NB4 (cell line): ENCODE data around the gene DNAH9.

Experiments used
- DNase-seq: peaks from one replicate; pipeline ENCODE4 v3.0.0; 2010; ENCODE audit warnings: low read depth
- H3K4me3 ChIP-seq: one replicate; pipeline ENCODE4 v1.5.1; 2011; ENCODE audit warnings: mild to moderate bottlenecking, low read depth, low read length, moderate library complexity
- CTCF ChIP-seq: IDR thresholded peaks from one replicate; pipeline ENCODE4 v1.5.1; 2012; ENCODE audit warnings: low read depth, low read length
- MAX ChIP-seq: IDR thresholded peaks from 2 replicates; pipeline ENCODE4 v1.6.1; 2011; ENCODE audit warnings: low read depth, low read length
- MYC ChIP-seq: IDR thresholded peaks from 2 replicates; pipeline ENCODE4 v1.6.1; 2011; ENCODE audit warnings: low read depth, low read length
- POLR2A ChIP-seq: IDR thresholded peaks from 2 replicates; pipeline ENCODE4 v1.6.1; 2011; ENCODE audit warnings: mild to moderate bottlenecking; ENCODE audit not compliant: insufficient read length; ENCODE audit errors: extremely low read depth

Gene DNAH9

GRCh38 chr17:11671126-11671525 lies 72.9 kb downstream of the DNAH9 start:
- TF ChIP-seq MAX: no peak
- TF ChIP-seq POLR2A: no peak
- TF ChIP-seq CTCF: no peak
- no peak for TF ChIP-seq MYC
- no peak overlapping the region for H3K4me3 ChIP-seq

DNA sequence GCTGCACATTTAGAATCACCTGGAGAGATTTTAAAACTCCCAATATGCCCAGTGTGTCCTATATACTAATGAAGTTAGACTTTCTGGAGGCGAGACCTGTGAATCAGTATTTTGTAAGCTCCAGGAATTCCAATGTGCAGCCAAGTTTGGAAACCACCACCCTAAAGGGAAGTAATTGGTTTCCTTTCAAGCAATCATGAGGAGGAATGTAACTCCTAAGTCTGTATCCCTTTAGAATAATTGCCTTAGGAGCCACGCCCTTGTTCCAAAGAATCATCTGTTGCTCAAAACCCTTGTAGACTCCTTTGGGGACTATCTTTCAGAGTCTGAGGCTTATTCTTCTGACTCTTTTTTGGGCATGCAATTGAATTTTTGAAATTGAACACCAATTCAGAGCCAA lies 84.4 kb downstream of the DNAH9 start:
- no peak for DNase-seq
- H3K4me3 ChIP-seq: no peak overlapping the region
- TF ChIP-seq CTCF: no peak
- no peak for TF ChIP-seq MYC
- TF ChIP-seq POLR2A: no peak
- TF ChIP-seq MAX: no peak

More at GRCh38 chr17:11671126-11671525, 72.9 kb downstream of the DNAH9 start:
- DNase-seq: peak; percentile 5

GRCh38 chr17:11690681-11691080 lies 92.4 kb downstream of the DNAH9 start:
- TF ChIP-seq POLR2A (no peak), CTCF (no peak), MYC (no peak), MAX (no peak)
- no peak overlapping the region for H3K4me3 ChIP-seq
- no peak for DNase-seq

- no peak for TF ChIP-seq POLR2A
- DNase-seq: no peak
- H3K4me3 ChIP-seq: no peak overlapping the region
These were observed 94.4 kb downstream of the DNAH9 start for GRCh38 chr17:11692688-11693087.

DNA sequence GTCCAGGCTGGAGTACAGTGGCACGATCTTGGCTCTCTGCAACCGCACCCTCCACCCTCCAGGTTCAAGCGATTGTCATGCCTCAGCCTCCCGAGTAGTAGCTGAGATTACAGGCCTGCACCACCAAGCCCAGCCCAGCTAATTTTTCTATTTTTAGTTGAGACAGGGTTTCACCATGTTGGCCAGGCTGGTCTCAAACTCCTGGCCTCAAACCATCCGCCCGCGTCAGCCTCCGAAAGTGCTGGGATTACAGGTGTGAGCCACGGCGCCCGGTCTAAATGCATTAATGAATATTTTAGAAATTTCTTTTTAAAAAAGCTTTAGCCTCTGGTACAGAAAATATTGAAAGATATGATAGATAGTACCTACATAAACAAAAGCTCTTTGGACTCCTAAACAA lies 95.0 kb downstream of the DNAH9 start:
- DNase-seq: no peak
- TF ChIP-seq POLR2A: no peak
- TF ChIP-seq MAX: no peak
- TF ChIP-seq MYC: no peak
- no peak for TF ChIP-seq CTCF
- no peak overlapping the region for H3K4me3 ChIP-seq

DNA sequence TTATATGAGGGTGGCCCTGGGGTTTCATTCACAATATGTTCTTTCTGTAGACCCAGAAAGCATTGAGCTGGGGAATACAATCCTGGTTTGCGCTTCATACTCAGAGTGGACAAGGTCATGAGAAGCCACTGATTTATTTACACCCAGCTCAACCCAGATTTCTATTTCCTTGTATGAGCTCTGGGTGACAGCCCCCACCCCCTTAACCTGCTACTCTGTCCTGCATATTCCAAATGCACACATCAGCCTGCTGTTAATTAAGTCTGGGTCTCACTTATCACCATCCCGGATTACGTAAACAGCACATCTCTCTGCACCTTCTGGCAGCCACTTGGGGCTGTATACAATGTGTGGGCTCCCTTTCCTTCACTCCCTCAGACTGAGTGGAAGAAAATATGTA lies 102.4 kb downstream of the DNAH9 start:
- H3K4me3 ChIP-seq: no peak overlapping the region
- no peak for DNase-seq
- TF ChIP-seq POLR2A (no peak), MAX (no peak), MYC (no peak), CTCF (no peak)
